Chondrocyte (in vitro differentiated cells): ENCODE measurements around the gene STT3B. TPM values are rescaled to one million over a fixed set of nuclear protein-coding genes. Genes with fewer than 3 reads are reported as not detected.

ENCODE experiments used
- DNase-seq: peaks from one replicate; pipeline ENCODE4 v3.0.0; 2021; ENCODE audit warnings: mixed read lengths, low spot score
- H3K27ac Mint-ChIP-seq: one replicate; pipeline ENCODE4 v1.8.0; 2021; ENCODE audit warnings: mild to moderate bottlenecking, moderate library complexity, mixed read lengths; ENCODE audit not compliant: unreplicated experiment
- H3K27me3 Mint-ChIP-seq: 2 replicates; pipeline ENCODE4 v1.8.0; 2021; ENCODE audit warnings: low read depth, mixed read lengths
- H3K36me3 Mint-ChIP-seq: 2 replicates; pipeline ENCODE4 v1.8.0; 2021; ENCODE audit warnings: low read depth, mixed read lengths
- H3K4me1 Mint-ChIP-seq: 2 replicates; pipeline ENCODE4 v1.8.0; 2021; ENCODE audit warnings: low read depth, mild to moderate bottlenecking, mixed read lengths
- H3K4me3 Mint-ChIP-seq: one replicate; pipeline ENCODE4 v1.8.0; 2021; ENCODE audit warnings: mild to moderate bottlenecking, moderate library complexity, mixed read lengths; ENCODE audit not compliant: unreplicated experiment
- H3K9me3 Mint-ChIP-seq: 2 replicates; pipeline ENCODE4 v1.8.0; 2021; ENCODE audit warnings: low read depth, mixed read lengths
- CTCF ChIP-seq: fragments of 200-600 bp; sonication (generic); IDR thresholded peaks from 2 replicates; pipeline ENCODE4 v1.5.0; 2021; ENCODE audit warnings: antibody characterized with exemption, mild to moderate bottlenecking, moderate library complexity
- total RNA-seq: library from RNA; stranded (reverse); gene quantifications from 3 replicates; pipeline ENCODE4 v1.2.1, GENCODE V29; 2021

The STT3B gene
- total RNA-seq, 1 donor from 2014 or later, result 118 TPM

GRCh38 chr3:31567036-31567435, 34.3 kb downstream of the STT3B start:
- Mint-ChIP-seq H3K27me3 (no peaks in the 10 kb centered on the region), H3K27ac (no peak overlapping the region), H3K9me3 (no peaks in the 10 kb centered on the region), H3K4me1 (peaks cover 31% of the 10 kb centered on the region), H3K4me3 (no peak overlapping the region), H3K36me3 (no peaks in the 10 kb centered on the region)
- DNase-seq, result no peak
- peak; percentile 61 for TF ChIP-seq CTCF

- peaks cover 28% of the 10 kb centered on the region for H3K4me1 Mint-ChIP-seq
- TF ChIP-seq CTCF, result no peak
- no peaks in the 10 kb centered on the region for H3K36me3 Mint-ChIP-seq
- H3K9me3 Mint-ChIP-seq, result no peaks in the 10 kb centered on the region
- DNase-seq, result no peak
- no peaks in the 10 kb centered on the region for H3K27me3 Mint-ChIP-seq
- H3K4me3 Mint-ChIP-seq, result no peak overlapping the region
- H3K27ac Mint-ChIP-seq, result no peak overlapping the region
Observed at GRCh38 chr3:31568649-31569048, 35.9 kb downstream of the STT3B start.

DNA sequence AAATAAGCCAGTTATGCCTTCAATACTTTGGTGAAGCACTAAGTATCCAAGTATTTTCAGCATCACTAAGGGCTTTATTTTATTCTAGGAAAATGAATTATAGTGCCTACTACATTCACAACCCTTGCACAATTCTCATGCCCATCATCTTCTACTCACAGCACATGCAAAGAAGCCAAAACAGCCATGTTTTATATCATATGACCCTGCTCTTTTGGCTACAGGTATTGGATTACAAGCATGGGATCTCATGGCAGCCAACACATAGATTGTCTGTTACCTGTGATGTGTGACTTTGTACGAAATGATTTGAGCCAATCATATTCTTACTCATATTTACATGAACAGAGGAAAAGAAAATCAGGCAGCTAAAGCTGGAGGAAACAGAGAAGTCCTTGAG, 38.6 kb downstream of the STT3B start:
- Mint-ChIP-seq H3K4me1 (peaks cover 25% of the 10 kb centered on the region), H3K27ac (no peak overlapping the region), H3K4me3 (no peak overlapping the region), H3K9me3 (no peaks in the 10 kb centered on the region), H3K36me3 (no peaks in the 10 kb centered on the region), H3K27me3 (no peaks in the 10 kb centered on the region)
- DNase-seq, result no peak
- no peak for TF ChIP-seq CTCF

- Mint-ChIP-seq H3K27ac (no peak overlapping the region), H3K4me1 (peaks cover 21% of the 10 kb centered on the region), H3K36me3 (no peaks in the 10 kb centered on the region), H3K9me3 (no peaks in the 10 kb centered on the region), H3K4me3 (no peak overlapping the region), H3K27me3 (no peaks in the 10 kb centered on the region)
- no peak for TF ChIP-seq CTCF
- DNase-seq, result no peak
Observed at GRCh38 chr3:31572236-31573004, 39.7 kb downstream of the STT3B start.

GRCh38 chr3:31573036-31573779, 40.5 kb downstream of the STT3B start:
- Mint-ChIP-seq H3K4me3 (no peak overlapping the region), H3K9me3 (no peaks in the 10 kb centered on the region), H3K27ac (no peak overlapping the region), H3K4me1 (peaks cover 17% of the 10 kb centered on the region), H3K27me3 (no peaks in the 10 kb centered on the region), H3K36me3 (no peaks in the 10 kb centered on the region)
- no peak for DNase-seq
- no peak for TF ChIP-seq CTCF
